Urinary bladder (tissue), 4 donors: ENCODE results near the gene ABCC12. TPM values are rescaled to one million over a fixed set of nuclear protein-coding genes. Genes with fewer than 3 reads are reported as not detected.

Source experiments
- DNase-seq: peaks from one replicate; pipeline ENCODE4 v3.0.0-alpha.2; 2015; ENCODE audit errors: extremely low spot score
- H3K27ac ChIP-seq: one replicate; pipeline ENCODE4 v1.5.1; 2013; ENCODE audit warnings: low read depth, mild to moderate bottlenecking, moderate library complexity
- H3K36me3 ChIP-seq: one replicate; pipeline ENCODE4 v1.6.1; 2013; ENCODE audit warnings: mild to moderate bottlenecking, moderate library complexity; ENCODE audit not compliant: insufficient read depth
- H3K4me1 ChIP-seq: one replicate; pipeline ENCODE4 v1.6.1; 2013; ENCODE audit warnings: mild to moderate bottlenecking, moderate library complexity; ENCODE audit not compliant: insufficient read depth
- H3K4me3 ChIP-seq: one replicate; pipeline ENCODE4 v1.5.1; 2013; ENCODE audit warnings: low read depth, low read length
- WGBS: extraction: QIAGEN DNeasy Blood & Tissue Kit; methylation state at CpG from one replicate; pipeline ENCODE4 v1.1.7; 2013; 5-methylcytosine and 5-hydroxymethylcytosine counted together
- polyA plus RNA-seq: library from polyadenylated mRNA; stranded (reverse); fragments of 200-250 nt; gene quantifications from one replicate; pipeline ENCODE4 v1.2.3, GENCODE V29; 2013
- total RNA-seq: library from RNA; depleted of rRNA; stranded (reverse); fragments of >200 nt; gene quantifications from one replicate; pipeline ENCODE4 v1.2.3, GENCODE V29; 2014
- donor health status: healthy with polysubstance abuse.
- donor health status: healthy.

The ABCC12 gene
- total and polyA plus RNA-seq, 2 donors = not detected

DNA sequence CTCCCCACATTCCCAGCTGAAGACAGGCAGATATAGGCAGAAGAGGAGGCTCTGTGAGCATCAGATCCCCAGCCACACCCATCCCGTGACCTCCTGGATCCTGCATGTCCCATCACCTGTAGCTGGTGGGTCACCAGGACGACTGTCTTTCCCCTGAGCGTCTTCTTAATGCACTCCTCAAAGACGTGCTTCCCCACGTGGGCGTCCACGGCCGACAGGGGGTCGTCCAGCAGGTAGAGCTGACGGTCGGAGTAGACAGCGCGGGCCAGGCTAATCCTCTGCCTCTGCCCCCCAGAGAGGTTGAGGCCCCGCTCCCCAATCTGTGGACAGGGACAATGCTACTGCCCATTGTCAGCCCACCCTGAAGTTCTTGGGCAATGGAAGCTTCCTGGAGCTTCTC is 40.5 kb downstream of the ABCC12 start:
- Histone ChIP-seq H3K27ac (no peak overlapping the region), H3K4me1 (no peaks in the 10 kb centered on the region), H3K4me3 (no peak overlapping the region), H3K36me3 (no peaks in the 10 kb centered on the region)
- WGBS = 88% methylated on average over 14 of the region's 14 CpGs
- no peak for DNase-seq

- 89% methylated on average over 7 of the region's 7 CpGs for WGBS
Measured at GRCh38 chr16:48114410-48114809, 41.4 kb downstream of the ABCC12 start.

GRCh38 chr16:48113471-48113870 is 42.3 kb downstream of the ABCC12 start:
- H3K36me3 ChIP-seq = no peaks in the 10 kb centered on the region
- H3K4me1 ChIP-seq = no peaks in the 10 kb centered on the region
- H3K27ac ChIP-seq = no peak overlapping the region
- DNase-seq = no peak
- WGBS = 75% methylated on average over 7 of the region's 7 CpGs
- no peak overlapping the region for H3K4me3 ChIP-seq

More at GRCh38 chr16:48114410-48114809, 41.4 kb downstream of the ABCC12 start:
- no peaks in the 10 kb centered on the region for H3K4me1 ChIP-seq
- no peak overlapping the region for H3K4me3 ChIP-seq
- no peak overlapping the region for H3K27ac ChIP-seq
- DNase-seq = no peak
- H3K36me3 ChIP-seq = no peaks in the 10 kb centered on the region

DNA sequence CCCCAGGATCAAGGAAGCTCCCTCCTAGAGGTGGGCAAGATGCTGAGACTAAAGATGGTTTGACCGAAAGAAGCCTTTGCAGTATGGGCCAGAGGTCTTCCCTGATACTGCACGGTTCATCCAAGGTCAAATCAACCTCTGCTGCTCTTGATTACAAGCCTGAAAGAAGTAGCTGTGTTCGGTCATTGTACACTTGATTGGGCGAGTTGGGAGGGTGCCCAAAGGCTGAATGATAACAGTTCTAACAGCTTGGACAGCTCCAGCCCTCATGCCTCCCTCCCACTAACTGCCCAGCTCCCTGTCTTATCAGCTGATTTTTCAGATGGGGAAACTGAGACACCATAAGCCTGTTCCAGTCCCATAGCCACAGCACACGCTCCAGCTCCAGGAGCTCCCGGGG is 42.8 kb downstream of the ABCC12 start:
- no peaks in the 10 kb centered on the region for H3K4me1 ChIP-seq
- no peaks in the 10 kb centered on the region for H3K36me3 ChIP-seq
- 72% methylated on average over 6 of the region's 6 CpGs for WGBS
- no peak overlapping the region for H3K4me3 ChIP-seq
- H3K27ac ChIP-seq = no peak overlapping the region
- no peak for DNase-seq

DNA sequence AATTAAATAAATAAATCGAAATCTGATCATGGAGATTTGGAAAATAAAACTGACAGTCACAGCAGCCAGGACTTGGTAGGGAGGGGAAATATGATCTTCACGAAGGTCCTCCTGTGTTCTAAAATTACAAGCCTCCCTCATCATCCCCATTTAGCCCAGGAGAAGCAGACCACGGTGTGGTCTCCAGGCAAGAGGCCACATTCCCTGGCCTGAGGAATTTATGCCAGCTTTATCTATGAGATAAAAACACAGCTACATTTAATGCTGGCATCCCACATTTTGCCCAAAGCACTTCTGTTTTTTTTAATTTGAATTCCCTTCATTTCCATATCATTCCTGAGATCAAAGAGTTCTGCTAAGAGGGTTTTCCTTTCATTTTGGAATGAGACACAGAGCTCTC is 43.2 kb downstream of the ABCC12 start:
- no peak for DNase-seq
- WGBS = 34% methylated on average over 3 of the region's 3 CpGs
- H3K4me3 ChIP-seq = no peak overlapping the region
- H3K4me1 ChIP-seq = no peaks in the 10 kb centered on the region
- H3K27ac ChIP-seq = no peak overlapping the region
- no peaks in the 10 kb centered on the region for H3K36me3 ChIP-seq

DNA sequence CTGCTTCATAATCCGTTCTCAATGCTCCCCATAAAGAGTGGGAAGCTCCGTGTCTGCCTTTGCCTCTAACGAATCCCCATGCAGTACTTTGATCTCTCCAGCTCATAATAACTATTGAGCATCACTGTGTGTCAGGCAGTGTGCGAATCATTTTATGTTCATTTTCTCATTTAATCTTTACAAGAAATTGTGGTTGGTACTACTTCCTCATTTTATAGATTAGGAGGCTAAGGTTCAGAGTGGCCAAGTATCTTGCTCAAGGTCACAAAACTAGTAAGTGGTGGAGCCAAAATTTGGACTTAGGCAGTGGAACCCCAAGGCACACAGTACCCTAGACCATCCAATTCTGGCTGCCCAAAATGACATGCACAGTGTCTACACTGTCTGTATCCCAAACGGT is 44.8 kb downstream of the ABCC12 start:
- 85% methylated on average over 5 of the region's 5 CpGs for WGBS
- Histone ChIP-seq H3K4me1 (no peaks in the 10 kb centered on the region), H3K27ac (no peak overlapping the region), H3K4me3 (no peak overlapping the region), H3K36me3 (no peaks in the 10 kb centered on the region)
- DNase-seq = no peak

GRCh38 chr16:48110000-48110399 is 45.8 kb downstream of the ABCC12 start:
- H3K4me1 ChIP-seq = no peaks in the 10 kb centered on the region
- no peak for DNase-seq
- no peak overlapping the region for H3K27ac ChIP-seq
- no peak overlapping the region for H3K4me3 ChIP-seq
- no peaks in the 10 kb centered on the region for H3K36me3 ChIP-seq
- WGBS = 69% methylated on average over 7 of the region's 7 CpGs

DNA sequence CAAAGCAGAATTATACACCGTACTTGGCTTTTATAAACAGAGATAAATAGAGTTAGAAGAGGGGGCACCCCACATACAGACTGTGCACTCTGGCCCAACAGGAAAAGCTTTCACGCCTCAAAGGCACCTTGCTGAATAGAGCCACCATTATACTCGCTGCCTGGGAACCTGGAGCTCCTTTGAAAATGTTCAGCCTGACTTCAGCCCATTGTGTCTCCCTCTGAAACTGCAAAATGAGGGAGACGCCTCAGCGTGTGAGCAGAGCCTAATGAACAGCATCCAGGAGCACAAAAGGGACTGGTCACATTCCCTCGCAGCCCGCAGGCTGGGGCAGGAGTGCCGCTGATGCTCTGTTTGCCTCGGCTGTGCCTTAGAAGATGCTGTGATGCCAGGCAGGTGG is 46.3 kb downstream of the ABCC12 start:
- H3K27ac ChIP-seq = no peak overlapping the region
- 57% methylated on average over 9 of the region's 9 CpGs for WGBS
- DNase-seq = no peak
- no peaks in the 10 kb centered on the region for H3K4me1 ChIP-seq
- H3K36me3 ChIP-seq = no peaks in the 10 kb centered on the region
- H3K4me3 ChIP-seq = no peak overlapping the region

- Histone ChIP-seq H3K27ac (no peak overlapping the region), H3K4me1 (no peaks in the 10 kb centered on the region), H3K4me3 (no peak overlapping the region), H3K36me3 (no peaks in the 10 kb centered on the region)
- 61% methylated on average over 3 of the region's 3 CpGs for WGBS
- DNase-seq = no peak
Measured at GRCh38 chr16:48106446-48106845, 49.3 kb downstream of the ABCC12 start.

Other genes with a start within 250 kb of the ABCC12 start
- 78.8 TPM for gene LONP2, start 88.3 kb upstream of the ABCC12 start, total RNA-seq
- 30.1 TPM for gene LONP2, start 88.3 kb upstream of the ABCC12 start, polyA plus RNA-seq
- 0.11 TPM for gene ABCC11, start 91.5 kb upstream of the ABCC12 start, total RNA-seq
- gene ABCC11, start 91.5 kb upstream of the ABCC12 start, polyA plus RNA-seq = 0.18 TPM
- gene SIAH1, start 229.4 kb upstream of the ABCC12 start, total RNA-seq = 51.1 TPM
- gene SIAH1, start 229.4 kb upstream of the ABCC12 start, polyA plus RNA-seq = 17.2 TPM